Activated CD4-positive, alpha-beta T cell treated with anti-CD3 and anti-CD28 coated beads, Interleukin-2, Interleukin-4, amounts not matched to agents 100 ng/mL and 50 ng/mL, durations not matched to agents 16 hours and 8 hours (primary cell): ENCODE measurements around the gene RNF145.
A peak's percentile ranks its signal among the peaks of the same experiment; 100 is the strongest.

Source experiments
- DNase-seq: peaks from one replicate; pipeline ENCODE4 v3.0.0-alpha.2; 2020; ENCODE audit warnings: low spot score

Gene RNF145

DNA sequence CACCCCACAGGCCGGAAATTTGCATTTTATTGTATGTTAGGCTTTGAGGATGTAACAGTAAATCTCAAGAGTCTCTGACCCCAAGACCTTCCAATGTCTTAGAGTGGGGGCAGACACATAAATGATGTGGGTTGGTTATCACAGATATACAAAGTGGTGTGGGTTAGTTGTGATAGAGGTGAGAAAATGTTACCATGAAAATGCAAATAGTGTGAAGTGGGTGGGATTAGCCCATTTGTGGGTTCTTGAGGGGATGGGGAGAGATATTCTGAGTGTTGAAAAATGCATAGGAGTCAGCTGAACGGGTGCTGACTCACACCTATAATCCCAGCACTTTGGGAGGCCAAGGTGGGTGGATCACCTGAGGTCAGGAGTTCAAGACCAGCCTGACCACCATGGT lies 7.9 kb upstream of the RNF145 start:
- no peak for DNase-seq

DNA sequence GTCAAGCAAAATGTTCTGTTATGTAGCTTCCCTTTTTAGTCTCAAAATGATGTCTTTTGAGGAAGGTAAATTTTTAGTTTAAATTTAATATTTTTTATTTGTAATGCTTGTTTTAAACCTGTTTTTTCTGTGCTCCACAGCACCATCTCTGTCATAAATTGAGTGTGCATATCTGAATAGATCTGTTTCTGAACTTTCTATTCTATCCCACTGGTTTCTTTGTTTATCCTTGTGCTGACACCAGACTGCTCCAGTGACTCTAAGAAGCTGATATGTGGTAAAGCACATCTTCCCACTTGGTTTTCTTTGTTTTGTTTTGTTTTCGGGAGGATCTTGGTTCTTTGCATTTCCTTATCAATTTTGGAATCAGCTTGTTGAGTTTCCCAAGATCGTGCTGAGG lies 7.1 kb upstream of the RNF145 start:
- DNase-seq = no peak

DNA sequence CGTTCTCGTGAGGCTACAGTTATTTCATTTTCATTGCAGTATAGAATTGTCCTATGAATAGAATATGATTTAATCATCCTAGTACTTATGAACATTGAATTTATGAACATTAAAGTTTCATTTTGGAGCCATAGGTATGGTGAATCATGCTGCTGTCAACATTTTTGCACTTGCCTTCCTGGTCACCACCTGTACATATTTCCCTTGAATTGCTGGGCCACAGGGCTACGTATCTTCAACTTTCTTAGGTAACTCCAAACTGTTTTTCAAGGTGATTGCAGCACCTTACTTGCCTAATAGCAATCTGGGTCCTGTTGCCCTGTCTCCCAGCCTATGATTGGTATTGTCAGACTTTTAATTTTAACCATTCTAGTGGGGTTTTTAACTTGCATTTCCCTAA lies 6.5 kb upstream of the RNF145 start:
- no peak for DNase-seq

DNA sequence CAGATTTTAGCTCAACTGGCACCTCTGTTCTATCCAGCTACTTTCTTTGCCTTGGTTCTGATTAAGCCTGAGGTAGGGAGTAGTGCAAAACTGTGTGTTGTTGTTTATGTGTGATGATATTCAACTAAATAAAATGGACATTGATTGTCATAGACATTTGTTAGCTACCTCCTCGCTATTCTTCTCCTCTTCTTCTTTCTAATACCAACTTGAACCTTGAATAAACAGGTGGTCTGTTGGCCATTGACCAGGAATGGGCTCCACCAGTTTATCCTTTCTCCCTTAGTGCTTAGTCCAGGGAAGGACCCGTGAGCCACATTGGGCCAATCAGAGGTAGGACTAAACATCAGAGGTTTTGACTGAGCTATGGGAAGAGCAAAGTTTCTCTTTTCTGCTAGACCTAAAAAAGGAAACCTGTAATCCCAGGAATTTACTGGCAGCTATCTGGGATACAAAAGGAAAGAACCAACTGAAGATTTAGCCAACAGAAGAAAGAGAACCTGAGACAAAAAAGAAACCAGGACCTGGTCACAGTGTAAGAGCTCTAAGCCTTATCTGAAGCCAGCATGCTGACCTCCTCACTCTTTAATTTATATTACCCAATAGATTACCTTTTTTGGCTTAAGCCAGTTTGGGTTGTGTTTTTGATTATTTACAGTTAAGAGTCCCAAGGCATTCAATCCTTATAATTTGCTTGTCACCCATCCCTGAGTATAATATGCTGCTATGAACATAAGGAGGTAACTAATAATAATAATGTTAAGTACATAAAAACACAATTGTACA lies 5.3 kb upstream of the RNF145 start:
- DNase-seq = no peak

DNA sequence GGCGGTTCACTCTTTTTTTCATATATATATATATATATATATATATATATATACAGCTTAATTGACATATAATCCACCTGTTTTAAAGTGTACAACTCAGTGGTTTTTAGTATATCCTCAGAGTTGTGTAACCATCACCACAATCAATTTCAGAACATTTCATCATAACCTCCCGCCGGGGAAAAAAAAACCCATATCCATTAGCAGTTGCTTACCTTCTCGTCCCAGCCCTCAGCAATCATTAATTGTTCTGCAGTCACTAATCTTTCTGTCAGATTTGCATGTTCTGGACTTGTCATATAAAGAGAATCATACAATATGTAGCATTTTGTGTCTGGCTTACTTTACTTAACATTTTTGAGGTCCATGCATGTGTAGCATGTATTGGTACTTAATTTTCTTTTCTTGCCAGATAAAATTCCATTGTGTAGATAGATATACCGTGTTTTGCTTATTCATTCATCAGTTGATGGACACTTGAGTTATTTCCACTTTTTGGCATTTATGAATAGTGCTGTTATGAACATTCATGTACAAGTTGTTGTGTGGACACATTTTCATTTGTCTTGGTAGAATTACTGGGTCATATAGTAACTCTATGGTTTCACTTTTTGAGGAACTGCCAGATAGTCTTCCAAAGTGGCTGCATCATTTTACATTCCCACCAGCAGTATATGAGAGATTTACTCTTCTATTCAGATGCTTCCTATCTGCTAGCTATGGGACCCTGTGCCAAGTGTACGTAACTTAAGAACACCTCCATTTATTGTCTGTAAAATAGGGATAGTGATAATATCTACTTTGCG lies 3.5 kb upstream of the RNF145 start:
- DNase-seq = no peak

DNA sequence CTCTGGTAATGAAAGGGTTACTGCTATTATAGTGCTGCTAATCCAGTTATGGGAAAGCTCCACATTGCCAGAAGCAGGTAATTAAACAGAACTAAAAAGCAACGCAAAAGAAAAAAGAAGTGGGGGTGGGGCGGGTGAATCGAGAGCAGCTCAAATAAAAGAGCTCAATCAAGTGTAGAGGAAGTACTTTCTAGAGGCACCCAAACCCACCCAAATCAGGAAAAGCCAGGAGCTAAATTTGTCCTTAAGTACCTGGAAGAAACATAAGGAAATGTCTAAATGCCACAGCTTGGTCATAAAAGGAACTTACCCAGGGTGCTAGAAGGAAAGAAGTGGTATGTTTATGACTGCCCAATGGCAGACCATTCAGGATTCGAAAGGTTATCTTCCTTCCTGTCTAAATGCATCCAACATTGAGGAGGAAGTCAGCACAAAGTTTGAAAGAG lies 2.4 kb upstream of the RNF145 start:
- DNase-seq = no peak

DNA sequence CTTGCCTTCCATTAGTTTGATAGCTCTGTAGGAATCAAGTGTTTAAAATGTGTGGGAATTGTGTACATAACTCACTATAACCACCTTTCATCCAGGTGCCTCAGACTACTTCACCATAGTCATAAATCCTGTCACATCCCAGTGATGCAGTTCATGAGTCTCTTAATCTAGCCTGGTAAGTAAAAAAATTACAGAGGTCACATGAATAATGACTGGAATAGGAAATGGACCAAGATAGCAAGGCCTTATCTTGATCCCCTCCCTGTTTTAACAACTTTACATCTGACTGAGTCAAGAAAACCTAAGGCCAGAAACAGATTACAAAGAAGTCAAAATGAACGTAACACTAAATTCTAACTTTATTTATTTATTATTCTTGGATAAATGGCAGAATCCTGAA lies 1.5 kb upstream of the RNF145 start:
- DNase-seq = no peak

DNA sequence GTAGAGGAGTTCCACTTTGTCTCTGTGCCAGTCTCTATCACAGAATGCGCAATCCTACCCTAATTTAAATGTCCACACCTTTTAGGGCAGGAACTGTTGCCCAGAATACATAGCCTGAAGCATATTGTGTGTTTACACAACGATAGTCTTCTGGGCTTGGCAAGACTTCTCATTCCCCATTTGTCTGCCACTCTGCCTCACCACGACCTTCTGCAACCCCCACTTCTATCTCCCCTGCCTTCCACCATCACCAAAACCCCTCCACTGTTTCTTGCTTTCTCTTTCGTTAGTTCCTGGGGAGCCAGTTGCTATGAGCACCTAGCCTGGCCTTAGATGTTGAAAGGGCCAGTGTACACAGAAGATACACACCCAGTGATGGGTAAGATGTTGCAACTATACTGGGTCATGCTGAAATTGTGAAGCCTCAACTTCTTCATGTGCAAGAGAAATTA lies 883 bp upstream of the RNF145 start:
- no peak for DNase-seq

DNA sequence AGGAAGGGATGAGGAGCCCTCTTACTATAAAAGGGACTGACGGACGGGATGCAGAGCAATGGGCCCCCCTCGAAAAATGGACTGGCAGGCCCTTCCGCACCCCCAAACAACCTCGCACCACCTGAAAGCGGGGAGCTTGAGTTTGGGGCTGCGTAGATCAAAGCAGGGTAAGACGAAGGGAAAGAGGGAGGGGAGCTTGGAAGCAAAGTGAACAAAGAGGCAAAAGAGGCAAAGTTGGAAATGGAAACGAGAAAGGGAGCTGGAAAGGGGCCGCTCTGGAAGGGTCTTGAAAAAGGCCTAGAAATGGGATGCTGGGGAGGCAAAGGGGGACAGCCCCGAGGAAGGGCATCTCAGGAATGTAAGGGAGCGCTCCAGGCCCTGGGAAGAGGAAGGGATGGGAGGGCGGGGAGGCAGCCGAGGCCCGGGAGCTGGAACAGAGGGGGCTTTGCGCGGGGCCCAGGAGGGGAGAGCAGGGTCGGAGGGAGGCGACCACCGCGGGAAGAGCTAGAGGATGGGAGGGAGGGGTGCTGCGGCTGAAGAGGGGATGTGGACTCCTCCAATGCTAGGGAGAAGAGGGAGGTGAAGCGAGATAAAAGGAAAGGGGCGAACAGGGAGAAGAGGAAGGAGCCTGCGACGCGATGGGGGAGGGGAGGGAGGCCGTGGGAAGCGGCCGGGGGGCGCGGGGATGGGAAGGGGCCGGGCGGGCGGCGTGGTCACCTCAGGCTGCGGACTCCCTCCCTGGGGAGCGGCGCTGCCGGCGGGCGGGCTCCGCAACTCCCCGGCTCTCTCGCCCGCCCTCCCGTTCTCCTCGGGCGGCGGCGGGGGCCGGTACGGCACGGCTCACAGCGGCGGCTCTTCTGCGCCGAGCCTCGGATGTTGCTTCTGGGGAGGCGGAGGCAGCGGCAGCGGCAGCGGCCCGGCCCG lies 577 bp downstream of the RNF145 start:
- DNase-seq = no peak

DNA sequence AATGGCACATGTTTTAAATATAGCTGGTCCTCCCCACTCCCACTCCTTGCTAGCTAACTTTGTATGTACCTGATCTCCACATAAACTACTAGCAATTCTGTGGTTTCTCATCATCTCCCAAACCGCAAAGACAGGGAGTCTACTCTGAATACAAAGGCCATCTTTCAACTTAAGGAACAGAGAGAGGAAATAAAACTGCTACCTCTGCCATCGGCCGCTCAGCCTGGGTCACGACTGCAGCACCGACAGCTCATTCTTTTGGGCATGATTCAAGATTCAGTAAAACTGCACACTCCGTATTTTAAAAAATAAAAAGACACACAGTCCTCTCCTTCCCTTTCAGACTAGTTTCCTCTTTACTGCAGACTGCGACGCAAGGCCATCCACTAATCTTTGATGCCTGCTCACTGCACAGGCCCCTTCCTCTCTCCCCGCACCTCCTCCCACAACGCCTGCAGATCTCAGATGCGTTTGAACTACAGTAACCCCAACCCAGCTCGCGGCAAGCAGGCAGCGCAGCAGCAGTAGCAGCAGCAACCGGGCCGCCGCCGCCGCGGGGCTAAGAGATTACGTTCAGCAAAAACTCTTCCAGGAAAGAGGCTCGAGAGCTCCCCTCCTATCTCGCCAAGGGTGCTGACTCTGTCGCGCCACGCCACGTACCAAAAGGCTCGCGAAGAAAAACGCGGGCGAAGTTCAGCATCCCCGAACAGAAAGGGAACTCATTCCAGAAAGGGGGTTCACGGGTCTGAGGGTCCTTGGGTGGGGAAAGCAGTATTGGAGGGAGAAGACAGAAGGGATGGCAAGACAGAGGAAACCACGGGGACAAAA lies 1.5 kb downstream of the RNF145 start:
- peak; percentile 84 for DNase-seq

DNA sequence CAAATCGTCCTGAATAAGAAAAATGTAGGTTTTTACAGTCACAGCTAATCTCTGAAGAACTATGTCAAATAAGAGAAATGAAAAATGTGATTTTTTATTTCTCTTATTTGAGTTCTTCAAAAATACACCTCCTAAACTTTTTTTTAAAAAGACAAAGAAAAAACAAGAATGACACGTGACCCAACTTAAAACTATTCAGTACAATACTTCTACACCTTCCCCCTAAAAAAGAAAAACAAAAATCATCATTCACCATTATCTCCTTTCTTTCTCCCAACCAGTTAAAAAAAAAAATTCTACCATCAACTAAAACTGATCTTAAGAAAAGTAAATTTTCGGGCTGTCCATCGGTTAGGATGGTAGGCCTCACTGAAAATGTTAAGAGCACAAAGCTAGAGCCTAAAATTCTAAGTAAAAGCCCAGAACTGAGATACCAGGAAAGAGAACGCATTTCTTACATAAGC lies 2.1 kb downstream of the RNF145 start:
- DNase-seq = no peak

DNA sequence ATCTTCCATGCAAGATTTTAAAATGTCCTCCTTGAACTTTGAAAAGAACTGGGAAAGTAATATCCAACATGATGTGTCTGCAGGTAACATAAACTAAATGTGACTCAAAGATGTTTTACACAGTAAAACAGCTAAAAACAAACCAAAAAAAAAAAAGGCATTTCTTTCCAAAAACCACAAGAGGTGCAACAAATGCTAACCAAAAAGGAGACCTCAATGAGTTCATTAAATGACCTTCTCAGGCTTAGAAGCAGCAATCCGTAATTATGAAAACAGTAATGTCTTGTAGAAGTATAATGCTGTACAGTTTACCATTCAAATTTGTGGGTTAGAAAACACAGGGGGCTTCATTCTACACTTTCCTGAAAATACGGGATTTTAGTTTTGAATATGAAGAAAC lies 2.5 kb downstream of the RNF145 start:
- no peak for DNase-seq

DNA sequence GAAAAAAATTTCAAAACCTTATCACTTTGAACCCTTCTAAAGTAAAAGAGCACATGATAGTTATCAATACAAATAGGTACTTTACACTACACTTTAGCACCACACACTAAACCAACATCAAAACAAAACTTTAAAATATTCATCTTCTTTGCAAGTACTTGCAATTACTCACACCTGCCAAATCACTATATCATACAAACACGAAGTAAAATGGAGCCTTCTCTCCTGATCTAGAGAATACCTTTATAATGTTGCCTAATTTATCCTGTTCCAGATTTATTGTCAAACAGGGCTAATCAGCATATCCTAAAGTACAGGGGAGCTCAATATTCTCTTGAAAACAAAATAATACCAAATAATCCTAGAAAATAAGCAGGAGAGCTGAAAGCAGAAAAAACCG lies 3.0 kb downstream of the RNF145 start:
- DNase-seq = no peak

DNA sequence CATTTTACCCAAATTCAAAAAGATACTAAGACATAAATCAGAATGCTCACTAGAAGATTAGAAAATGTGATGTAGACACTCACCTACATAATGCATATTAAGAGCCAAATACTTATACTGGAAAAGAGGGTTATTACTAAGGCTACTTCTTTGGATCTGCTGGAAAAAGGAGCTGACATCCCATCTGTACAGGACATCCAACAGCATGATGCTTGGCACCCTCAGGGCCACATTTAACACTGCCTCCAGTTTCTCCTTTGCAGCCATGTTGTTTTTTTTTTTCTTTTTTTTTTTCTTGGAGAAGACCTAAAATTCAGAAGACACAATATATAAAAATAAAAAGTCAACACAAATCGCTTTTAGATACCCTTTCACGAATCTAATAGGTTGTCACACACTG lies 6.0 kb downstream of the RNF145 start:
- DNase-seq = no peak

DNA sequence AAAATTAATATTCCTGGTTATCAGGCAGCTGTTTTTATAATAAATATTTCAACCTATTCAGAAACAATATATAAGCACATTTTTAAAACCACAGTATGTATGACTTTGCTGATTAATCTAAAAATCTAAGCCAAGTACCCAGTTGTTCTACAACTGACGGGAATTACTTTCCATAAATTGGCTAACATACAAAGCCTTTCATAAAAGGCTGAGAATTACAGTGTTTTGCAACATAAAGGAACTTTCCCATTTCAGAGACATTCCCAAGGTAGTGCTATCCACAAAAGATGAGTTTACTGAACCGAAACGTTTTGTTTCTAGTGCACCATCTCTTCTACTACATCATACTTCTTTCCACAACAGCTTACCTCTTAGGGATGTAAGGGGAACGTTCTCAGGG lies 7.2 kb downstream of the RNF145 start:
- DNase-seq = no peak

DNA sequence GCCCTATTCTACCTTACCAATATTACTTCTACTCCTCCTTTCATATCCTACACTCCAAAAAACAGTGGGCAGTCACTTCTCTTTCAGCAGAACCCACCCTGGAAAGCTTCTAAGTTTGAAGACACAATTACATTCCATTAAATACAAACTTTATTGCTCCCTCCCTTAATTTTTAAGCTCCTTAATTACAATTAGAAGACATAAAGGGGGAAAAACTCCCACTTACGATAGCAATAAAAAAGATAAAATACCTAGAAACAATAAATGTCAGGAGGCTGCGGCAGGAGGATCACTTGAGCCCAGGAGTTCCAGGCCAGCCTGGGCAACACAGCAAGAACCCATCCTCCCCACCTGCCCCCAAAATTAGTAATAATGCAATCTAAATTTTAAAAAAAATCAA lies 9.6 kb downstream of the RNF145 start:
- DNase-seq = no peak

DNA sequence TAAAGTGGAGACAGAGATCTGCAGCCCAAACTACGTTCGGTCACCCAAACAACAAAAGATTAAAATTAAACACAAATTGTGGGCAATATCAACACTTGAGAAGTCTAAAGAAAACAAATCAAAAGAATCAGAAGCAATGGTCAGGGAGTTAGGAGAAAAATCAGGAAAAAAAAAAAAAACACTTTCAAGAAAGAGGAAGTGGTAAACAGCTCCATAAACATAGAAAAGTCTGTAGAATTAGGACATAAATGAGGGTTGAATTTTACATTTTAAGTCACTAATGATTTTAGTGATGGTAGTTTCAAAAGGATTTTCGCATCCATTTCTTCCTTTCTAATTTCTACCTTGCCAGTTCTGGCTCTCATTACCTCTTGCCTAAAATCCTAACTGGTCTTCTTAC lies 10.1 kb downstream of the RNF145 start:
- no peak for DNase-seq

DNA sequence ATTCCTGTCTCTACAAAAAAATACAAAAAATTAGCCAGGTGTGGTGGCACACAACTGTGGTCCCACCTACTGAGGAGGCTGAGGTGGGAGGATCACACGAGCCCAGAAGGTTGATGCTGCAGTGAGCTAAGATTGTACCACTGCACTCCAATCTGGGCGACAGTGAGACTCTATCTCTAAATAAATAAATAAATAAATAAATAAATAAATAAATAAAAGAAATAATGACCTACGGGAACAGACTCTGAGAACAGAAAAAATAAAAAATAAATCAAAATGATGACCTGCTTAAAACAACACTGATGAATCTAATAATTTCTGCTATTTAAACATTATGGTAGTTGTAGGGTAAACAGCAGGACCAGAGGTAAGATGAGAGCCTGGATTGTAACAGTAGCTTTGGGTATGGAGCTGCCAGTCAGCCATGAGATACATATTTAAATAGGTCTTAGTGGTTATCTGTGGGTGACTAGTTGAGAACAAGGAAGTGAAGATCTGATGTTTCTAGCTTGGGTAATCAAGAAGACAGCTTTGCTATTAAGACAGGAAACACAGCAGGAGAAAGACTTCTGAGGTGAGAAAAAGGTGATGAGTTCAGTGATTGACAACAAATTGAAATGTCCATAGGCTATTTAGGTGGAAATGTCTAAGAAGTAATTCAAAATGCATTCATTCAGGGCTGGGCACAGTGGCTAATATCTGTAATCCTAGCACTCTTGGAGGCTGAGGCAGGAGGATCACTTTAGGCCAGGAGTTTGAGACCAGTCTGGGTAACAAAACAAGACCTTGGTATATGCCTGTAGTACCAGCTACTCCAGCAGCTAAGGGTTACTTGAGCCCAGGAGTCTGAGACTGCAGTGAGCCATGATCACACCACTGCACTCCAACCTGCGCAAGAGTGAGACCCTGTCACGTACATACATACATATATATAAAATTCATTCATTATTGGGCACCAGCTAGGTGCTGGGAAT lies 11.0 kb downstream of the RNF145 start:
- no peak for DNase-seq

DNA sequence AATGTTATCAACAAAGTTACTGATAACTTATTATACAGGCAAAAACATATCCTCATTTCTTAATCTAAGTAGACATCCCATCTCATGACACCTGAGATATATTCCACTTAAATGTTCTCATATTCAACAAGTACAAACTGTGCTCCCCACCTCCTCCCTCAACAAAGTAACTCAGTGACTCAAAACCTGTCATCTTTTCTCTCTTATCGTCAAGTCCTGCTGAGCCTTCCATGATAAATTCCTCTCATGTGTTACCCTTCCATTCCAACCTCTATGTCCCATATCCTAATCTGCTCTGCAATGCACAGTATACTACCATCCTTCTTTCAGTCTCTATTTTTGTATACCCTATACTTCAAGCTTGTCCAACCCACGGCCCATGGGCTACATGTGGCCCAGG lies 13.6 kb downstream of the RNF145 start:
- DNase-seq = no peak

DNA sequence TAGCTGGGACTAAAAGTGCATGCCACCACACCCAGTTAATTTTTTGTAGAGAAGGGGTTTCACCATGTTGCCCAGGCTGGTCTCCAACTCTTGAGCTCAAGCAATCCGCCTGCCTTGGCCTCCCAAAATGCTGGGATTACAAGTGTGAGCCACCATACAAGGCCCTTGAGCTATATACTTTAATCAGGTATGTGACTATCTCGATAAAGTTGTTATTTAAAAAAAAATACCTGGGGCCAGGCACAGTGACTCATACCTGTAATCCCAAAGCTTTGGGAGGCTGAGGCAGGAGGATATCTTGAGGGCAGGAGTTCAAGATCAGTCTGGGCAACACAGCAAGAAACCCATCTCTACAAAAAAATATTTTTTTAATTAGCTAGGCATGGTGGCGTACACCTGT lies 19.2 kb downstream of the RNF145 start:
- no peak for DNase-seq
